Astrocyte of the spinal cord (primary cell): ENCODE measurements around the gene ATG14.

Experiments
- DNase-seq: peaks from one replicate; pipeline ENCODE4 v3.0.0; 2011; ENCODE audit warnings: low read depth, low spot score
- H3K4me3 ChIP-seq: 2 replicates; pipeline ENCODE4 v1.5.1; 2011; ENCODE audit warnings: low read depth, mild to moderate bottlenecking, low read length, moderate library complexity
- CTCF ChIP-seq: IDR thresholded peaks from 2 replicates; pipeline ENCODE4 v1.5.1; 2012; ENCODE audit warnings: low read depth, mild to moderate bottlenecking, low read length, inconsistent platforms
- in situ Hi-C: cut with HindIII; loops from 2 replicates; pipeline ENCODE4 v1.10.0; 2017; ENCODE audit warnings: low sequenced_read_pairs

ATG14 gene

DNA sequence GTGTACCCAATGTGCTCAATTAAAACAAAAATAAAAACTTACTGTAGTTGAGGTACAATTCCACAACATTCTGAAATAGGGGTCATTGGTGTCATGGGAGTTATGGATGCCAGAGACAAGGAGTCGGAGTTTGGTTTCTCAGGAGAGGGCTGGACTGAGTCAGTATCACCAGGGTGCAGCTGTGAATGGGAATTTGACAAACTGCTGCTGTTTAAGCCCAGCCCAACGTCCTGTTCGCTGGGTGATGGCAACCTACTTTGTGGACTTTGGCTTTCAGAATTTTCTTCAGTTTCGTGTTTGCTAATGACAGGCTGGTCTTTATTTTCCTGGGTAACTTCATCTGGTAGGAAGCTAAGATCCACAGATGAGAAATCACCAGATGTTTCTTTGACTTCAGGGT is 24.9 kb upstream of the ATG14 start:
- in situ Hi-C loops: no loop called here
- no peak for TF ChIP-seq CTCF
- H3K4me3 ChIP-seq: no peak overlapping the region
- DNase-seq: no peak

DNA sequence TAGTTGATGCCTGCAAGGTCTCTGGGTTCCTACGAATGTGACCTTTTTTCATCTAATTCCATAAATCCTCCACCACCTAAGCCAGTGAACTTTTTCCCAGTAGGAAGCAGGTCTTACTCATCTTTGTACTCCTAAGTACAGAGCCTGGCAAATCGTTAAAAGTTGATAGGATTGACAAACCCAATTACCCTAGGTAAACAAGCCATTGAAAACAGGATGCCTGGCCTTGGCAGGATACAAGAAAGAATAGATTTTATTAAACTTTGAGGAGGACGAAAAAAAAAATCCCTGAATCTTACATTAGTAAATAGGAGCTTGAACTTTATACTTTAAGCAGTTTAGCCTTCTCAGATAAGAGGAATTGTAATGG is 23.2 kb upstream of the ATG14 start:
- no peak overlapping the region for H3K4me3 ChIP-seq
- TF ChIP-seq CTCF: no peak
- in situ Hi-C loops: no loop called here
- no peak for DNase-seq

DNA sequence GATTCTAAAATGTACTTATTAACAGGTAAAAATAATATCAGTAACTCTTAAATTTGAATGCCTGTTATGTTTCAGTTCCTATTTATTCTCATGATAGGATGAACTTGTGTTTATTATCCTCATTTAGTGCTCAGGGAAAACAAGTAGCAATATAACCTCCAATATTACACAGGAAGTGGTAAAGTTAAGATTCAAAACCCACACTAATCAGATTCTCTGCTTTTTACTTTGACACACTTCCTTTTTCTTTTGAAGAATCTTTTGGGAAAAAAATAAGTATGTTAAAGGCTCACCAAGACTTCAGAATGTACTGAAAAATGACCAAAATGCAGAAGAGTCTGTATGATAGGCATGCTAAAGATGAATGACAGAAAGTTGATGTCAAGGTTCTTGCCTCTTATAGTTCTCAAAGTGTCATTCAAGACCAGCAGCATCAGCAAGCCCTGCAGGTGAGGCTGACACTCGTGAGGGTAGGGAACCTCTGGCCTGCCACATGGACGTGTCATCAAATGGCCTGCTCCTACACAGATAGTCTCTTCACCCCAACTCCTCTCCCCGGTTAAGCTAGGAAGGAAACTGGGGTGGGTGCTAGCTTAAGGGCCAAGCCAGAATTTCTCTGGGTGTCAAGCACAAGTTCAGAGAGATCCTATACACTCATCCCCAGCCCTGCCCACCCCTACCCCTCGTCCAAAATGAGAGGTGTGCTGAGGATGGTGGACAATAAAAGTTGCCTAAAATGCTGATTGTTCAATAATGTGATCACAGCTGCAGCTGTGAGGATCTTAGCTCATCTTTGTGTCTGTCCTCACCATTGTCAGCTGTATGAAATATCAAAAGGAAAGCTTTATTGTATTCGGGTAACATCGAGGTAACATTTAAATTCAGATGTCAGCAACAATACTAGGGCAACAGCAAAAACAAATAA is 22.5 kb upstream of the ATG14 start:
- no peak for TF ChIP-seq CTCF
- H3K4me3 ChIP-seq: no peak overlapping the region
- in situ Hi-C loops: no loop called here
- DNase-seq: no peak

DNA sequence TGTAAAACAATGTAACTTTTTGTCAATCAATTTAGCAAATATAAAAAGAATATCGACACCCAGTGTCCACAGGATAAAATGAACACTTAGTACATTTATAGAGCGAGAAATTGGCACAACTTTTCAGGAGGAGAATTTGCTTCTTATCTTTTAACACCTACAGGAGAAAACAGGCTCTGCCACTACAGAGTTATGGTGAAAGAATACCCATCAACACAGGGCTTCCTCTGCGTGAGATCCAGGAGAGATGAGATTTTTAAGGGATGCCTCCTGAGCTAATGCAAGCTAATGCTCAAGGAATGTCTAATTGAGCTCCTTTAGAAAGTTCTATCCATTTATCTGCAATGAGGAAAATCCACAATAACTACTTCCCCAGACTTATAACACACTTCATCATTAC is 21.0 kb upstream of the ATG14 start:
- no peak for DNase-seq
- no peak overlapping the region for H3K4me3 ChIP-seq
- in situ Hi-C loops: no loop called here
- TF ChIP-seq CTCF: no peak

DNA sequence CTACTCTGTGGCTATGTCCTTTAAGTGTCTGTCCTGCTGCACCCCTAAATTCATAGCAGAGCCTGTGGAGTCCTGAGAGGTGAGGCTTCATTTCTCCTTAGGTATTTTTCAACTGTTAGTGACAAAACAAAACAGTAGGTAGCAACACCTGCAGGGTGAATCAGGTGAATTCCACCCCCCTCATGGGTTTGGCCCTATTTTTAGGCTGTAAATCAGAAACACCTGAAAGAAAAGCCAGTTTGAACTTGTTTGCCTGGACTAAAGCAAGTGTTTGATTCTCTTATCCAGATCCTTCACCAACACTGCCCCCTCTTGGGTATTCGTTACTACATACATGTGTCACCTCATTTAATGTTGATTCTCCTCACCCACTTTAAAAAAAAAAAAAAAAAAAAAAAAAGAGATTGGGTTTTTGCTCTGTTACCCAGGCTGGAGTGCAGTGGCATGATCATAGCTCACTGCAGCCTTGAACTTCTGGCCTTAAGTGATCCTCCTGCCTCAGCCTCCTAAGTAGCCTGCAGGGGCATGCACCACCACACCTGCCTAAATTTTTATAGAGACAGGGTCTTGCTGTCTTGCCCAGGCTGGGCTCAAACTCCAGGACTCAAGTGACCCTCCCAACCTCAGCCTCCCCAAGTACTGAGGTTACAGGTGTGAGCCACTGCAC is 18.5 kb upstream of the ATG14 start:
- peak; percentile 79 for DNase-seq

GRCh38 chr14:55427439-55427838 is 15.8 kb upstream of the ATG14 start:
- no peak for TF ChIP-seq CTCF
- no peak for DNase-seq
- H3K4me3 ChIP-seq: no peak overlapping the region
- in situ Hi-C loops: no loop called here

More for the DNA sequence above, 18.5 kb upstream of the ATG14 start:
- in situ Hi-C loops: no loop called here
- no peak overlapping the region for H3K4me3 ChIP-seq
- TF ChIP-seq CTCF: peak; percentile 55
